NK-92 treated with Interleukin-12 subunit alpha and Interleukin-12 subunit beta, amount 100 ng/mL, for 24 hours (cell line): ENCODE measurements around the gene CEBPG.
A peak's percentile ranks its signal among the peaks of the same experiment; 100 is the strongest.

Experiments used
- DNase-seq: peaks from one replicate; lab custom pipeline; 2025; lab: John Stamatoyannopoulos, UW

Gene CEBPG

DNA sequence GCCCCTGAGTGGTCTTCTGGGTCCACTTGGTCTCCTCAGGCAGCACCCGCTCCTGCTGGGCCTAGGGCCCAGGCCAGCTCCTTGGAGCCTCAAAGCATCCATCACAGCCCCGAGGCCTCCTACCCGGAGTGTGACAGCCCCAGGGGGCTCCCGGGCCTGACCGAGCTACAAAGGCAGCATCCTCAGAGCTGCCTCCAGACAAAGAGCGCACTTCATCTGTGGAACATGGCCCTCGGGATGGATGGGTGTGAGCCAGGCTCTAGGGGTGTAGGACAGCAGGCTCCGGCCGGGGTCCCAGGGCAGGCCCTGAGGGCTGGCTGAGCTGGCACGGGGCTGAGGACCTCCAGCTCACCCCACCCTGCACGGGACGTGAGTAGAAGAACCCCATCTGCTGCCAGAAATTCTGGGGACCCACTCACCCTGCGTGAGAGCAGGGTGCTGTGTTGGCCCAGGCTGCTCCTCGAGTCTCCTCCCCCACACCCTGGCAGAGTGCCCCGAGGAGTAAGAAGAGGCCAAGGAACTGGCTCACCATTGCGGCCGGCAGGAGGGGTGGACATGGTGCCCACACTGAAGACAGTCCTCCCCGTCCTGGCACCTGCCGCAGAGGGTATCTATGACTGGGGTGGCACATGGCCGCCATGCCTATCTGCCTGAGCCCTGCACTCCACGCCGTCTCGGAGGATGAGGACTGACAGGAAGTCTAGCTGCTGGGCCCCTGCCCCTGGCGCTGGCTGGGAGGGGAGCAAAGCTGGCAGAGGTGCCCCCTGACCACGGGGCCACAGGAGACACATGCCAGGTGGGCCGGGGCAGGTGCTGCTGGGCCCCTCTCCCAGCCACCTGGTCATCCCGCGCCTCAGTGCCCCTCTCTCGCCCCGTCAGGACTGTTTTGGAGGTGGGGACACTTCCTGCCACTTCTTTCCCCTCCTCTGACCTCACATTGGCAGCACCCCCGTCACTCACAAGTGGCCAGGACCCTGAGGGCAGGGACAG lies 22.3 kb downstream of the CEBPG start:
- no peak for DNase-seq

DNA sequence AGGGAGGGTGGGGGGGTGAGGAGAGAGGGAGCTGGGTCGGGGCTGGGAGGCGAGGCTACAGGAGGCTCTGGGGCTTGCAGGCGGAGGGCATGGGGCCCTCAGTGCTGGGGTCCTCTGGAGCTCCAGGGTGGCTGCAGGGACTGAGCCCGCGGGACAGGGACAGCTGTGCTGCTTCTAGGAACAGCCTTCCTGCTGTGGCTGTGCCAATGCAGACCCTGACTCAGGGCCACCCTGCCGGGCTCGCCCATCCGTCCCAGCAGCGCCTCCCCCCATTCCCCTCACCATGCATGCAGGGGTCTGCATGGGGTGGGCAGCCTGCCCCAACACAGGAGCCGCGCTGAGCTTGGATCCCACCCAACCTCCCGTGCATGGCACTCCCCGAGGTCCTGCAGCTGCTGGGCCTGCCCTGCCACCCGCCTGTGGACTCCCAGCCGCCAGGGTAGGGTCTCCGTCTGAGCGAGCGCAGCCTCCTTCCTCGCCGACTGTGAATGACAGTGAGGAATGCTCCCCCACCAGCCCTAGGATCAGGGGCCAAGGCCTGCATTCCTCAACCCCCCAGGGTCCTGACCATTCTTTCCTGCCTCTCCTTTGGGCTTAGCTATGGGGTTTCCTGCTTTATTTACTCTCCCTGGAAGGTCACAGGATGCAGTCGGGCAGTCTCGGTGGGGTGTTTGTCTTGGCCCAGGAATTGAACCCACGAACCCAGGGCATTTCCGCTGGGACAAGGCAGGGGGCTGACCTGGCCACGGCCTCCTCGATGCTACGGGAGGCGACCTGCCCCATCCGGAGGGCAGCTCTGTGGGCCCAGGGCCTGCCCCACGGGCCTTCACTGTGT lies 23.4 kb downstream of the CEBPG start:
- no peak for DNase-seq

DNA sequence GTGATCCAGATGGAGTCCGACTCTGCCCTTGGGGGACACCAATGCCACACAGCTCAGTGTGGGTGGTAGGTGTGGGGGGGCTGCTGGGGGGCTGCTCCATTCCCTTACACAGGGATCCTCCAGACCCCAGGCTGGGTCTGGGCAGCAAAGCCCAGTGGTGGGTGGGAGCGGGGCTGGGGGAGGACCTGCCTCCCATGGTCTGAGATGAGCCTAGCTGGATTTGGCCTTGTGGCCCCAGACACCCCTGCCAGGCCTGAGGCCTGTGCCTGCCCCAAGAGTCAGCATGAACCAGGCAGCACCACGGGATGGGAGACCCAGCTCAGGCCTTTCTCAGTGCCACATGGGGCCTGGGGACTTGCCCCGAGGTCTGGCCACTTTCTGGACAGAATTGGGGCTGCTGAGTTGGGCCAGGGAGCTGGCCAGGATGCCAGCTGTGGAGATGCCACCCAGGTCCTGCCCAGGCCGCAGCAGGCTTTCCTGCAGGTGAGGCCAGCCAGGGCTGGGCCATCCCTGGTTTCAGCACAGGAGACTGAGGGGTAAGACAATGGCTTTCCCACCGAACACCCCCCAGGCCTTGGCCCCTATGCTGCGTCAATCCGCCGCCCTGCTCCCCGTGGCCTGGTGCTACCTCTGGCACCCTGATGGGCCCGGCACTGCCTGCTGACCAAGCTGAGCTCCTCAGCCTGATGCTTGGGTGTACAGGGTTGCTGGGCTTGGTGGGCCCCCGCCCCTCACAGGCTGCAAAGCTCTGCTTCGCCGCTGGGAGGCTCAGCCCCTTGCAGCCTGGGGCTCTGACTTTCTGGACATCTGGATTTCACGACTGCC lies 24.2 kb downstream of the CEBPG start:
- no peak for DNase-seq

DNA sequence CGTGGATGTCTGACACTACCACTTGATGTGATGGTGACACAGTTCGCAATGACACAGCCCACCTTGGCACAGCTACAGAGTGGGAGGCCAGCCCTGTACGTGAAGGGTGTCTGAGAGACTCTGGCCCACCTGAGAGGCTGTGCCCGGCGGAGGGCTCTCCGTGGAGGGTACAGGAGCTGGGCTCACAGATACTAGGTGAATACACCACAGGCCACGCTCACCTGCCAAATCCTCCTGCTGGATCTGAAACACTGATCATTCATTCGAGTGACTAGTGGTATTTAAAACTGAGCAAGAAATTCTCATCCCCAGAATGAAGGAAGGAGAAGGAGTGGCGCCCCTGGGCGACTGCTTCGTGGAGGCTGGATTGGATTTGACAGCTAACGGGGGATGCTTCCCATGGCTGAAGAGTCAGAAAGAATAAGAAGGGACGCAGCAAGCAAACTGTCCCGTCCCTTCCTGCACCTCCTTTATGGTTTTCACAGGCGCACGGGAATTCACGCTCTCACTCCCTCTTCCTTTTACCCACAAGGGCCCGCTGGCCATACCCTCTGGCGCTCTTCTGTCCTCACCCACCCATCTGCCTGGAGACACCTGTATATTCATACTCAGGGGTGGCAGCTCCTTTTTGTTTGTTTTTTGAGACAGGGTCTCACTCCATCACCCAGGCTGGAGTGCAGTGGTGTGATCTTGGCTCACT lies 25.0 kb downstream of the CEBPG start:
- no peak for DNase-seq

DNA sequence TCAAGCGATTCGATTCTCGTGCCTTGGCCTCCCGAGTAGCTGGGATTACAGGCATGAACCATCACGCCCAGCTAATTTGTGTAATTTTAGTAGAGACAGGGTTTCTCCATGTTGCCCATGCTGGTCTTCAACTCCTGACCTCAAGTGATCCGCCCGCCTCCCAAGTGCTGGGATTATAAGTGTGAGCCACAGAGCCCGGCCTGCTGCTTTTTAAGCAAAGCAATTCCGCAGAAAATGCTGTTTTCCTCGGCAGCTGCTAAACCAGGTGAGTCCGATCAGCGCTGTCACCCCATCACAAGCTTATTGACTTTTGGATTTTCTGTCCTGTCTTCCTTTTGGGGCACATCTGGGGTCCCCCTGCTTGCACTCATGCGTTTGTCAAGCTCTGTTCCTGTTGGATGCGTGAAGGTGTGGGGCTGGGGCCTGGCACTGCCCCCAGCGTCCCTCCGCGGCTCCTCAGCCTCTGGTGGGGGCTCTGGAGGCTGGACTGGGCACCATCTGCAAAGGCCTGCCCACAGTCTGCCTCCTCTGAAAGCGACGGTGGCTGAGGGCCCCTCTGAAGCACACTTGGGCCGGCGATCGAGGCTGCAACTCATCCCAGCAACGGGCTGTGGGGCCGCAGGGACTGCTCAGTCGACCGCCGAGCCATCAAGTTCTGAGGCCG lies 25.7 kb downstream of the CEBPG start:
- DNase-seq, result no peak

DNA sequence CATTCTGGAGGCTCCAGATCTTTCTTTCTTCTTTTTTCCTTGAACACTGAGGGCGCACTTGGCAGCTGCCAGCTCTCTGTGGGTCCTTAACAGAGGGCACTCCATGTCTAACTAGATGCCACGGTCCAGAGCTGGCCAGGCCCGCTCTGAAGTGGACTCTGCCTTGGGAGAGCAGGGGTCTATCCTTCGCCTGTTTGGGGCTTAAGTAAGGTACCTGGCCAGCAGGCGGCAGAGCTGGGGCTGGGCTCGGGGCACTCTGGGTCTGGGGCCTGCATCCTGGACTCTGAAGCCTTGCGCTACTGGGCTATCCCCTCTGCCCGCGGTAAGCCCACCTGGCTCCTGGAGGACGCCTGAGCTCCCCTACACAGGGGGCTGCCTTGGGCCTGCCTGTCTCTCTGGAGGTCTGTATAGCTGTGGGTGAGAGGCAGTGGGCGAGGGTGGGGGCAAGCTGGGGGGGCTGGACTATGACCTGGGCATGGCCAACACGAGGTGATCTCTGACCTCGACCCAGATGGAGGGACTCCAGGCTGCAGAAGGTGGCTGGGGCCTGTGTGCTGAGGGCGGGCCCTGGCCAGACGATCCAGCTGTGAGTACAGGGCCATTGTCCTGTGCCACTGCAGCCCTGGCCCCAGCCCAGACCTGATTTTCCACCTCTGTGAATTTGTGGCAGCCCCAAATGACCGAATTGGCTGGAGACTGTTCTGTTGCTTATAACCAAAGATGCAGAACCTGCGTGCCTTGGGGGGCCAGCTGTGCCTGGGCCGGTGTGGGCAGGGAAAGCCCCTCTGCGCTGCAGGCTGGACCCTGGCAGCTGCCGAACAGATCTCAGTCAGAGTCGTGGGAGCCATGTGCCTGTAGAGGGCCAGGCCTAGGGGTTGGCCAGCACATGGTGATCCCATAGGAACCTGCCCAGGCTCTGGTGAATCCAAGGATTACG lies 26.5 kb downstream of the CEBPG start:
- DNase-seq, result no peak

DNA sequence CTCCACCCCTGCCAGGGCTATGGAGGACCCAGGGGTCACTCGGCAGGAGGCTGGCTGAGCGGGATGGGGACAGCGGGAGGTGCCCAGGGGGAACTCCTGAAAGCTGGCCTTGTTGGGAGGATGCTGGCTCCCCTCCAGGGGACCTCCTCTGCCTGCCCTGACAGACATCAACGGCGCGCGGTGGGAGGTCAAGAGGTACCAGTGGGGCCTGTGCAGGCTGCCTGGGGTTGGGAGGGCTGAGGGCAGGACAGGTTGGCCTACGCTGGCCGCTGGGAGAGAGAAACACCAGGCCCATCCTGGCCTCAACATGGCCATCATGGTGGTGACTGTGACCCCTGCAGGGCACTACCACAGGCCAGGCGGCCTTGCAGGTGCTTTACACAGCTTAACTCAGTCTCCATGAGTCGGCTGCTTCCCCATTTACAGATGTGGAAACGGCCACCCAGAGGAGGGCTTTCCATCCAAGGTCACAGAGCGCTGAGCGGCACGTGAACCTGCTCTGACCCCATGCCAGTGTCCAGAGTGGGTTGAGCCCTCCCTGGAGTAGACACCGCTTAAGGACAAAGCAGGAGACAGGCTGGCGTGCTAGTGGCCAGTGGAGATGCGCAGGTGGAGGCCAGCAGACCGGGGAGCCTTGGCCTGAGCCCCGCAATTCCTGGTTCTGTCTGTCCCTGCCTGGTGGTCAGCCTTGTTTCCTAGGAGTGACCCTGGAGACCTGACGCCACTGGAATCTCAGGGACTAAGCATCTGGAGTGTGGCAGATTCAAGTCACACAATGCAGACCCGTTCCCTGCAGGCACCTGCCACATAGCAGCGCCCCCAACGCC lies 27.6 kb downstream of the CEBPG start:
- no peak for DNase-seq

DNA sequence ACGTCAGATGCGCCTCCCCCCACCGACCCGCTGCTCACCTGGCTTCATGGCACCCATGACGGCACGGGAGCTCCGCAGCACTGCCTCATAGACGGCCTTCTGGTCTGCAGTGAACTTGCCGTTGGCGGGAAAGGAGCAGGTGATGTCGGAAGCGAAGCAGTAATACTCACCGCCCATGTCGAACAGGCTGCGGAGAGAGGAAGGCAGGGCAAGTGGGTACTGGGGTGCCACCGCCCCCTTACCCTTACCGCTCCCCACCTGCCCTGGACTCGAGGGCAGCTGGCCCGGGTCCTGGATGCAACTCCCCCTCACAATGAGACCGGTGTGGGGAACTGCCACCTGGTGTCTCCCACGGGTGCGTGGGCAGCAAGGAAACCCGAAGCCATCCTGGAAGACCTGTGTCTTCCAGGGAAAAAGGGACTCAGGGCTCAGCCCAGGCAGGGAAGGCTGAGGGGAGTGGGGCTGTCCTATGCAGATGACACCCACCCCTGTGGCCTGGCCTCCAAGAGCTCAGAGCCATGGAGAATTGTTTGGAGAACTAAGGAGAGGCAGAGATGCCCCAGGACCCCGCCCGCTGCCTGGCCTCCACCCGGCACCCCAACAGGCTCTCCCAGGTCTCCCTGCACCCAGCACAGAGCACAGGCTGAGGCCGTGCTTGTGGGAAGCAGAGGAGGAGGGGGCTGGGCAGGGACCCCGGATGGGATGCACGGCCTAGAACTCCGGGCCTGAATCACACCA lies 28.3 kb downstream of the CEBPG start:
- DNase-seq, result no peak

DNA sequence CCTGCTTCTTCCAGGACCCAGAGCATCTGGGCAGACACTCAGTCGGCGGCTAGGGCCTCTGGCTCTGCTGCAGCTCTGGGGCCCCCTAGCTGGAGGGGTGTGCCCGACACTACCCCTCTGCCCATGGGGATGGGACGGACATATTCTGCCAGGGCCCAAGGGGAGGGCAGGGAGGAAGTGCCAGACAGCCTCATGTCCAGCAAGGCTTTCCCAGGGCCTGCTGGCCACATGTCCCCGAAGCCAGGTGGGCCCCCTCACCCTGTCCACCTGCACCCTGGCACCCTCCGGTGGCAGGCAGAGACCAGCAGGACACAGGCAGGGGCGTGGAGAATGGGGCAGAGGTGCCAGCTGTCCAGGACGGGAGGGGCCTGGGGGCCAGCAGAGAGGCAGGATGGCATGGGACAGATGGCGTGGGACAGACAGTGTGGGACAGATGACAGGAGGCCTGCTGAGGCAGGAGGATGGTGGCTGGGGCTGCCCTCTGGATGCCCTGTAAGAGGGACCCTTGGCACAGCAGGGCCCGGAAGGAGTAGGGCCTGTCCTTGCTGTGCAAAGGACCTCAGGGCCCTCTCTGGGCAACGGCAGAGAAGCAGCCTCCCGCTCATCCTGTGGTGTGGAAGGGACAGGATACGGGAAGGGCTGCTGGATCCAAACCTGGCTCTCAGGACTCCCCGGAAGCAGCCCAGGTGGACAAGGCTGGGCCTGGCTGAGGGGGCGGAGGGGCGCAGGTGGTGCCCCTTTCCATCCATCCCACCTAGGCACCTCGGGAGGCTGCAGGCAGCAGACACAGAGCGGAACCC lies 29.1 kb downstream of the CEBPG start:
- DNase-seq, result no peak

DNA sequence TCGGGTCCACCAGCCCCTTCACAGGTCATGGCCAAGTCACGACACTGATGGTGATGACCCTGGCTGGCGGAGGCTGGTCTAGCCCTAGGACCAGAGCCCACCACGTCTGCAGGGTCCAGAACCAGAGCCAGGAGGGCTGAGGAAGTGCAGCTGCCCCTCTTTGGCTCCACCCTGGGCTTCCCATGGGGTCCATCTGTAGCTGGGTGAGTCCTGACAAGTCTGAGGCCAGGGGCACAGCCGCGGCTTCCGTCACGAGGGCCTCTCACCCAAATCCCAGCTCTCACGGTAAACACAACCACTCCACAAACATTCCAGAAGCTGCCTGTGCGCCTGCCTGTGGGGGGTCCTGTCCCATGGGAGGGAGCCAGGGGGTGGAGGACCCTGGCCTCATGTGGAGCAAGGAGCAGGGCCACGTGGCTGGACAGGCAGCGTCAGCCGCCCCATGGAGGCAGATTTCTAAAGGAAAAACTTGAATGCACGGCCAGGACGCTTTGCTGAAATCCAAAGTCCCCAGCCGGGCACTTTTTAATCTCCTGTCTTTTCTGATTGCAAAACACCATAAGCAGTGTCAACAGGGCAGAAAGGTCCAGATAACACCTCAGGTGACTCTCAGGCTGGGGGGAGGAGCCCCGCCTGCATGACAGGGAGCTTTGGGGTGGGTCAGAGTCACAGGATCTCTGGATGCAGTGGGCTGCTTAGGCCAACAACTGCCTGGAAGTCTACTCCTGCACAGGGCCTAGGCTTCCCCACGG lies 29.9 kb downstream of the CEBPG start:
- no peak for DNase-seq

DNA sequence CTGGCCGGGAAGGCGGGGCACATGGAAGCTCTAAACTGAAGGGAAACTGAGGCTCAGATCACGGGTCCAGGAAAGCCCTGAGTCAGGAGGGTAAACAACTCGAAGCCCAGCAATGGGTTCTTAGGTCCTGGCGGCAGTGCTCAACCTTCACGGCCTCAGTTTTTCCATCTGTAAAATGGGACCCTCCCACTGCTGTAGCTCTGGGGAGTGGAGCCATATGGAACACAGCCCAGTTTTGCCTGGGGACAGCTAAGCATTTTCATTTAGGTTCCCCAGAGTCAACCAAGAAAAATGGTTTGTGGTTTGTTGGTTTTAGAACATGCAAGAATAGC lies 30.4 kb downstream of the CEBPG start:
- no peak for DNase-seq

DNA sequence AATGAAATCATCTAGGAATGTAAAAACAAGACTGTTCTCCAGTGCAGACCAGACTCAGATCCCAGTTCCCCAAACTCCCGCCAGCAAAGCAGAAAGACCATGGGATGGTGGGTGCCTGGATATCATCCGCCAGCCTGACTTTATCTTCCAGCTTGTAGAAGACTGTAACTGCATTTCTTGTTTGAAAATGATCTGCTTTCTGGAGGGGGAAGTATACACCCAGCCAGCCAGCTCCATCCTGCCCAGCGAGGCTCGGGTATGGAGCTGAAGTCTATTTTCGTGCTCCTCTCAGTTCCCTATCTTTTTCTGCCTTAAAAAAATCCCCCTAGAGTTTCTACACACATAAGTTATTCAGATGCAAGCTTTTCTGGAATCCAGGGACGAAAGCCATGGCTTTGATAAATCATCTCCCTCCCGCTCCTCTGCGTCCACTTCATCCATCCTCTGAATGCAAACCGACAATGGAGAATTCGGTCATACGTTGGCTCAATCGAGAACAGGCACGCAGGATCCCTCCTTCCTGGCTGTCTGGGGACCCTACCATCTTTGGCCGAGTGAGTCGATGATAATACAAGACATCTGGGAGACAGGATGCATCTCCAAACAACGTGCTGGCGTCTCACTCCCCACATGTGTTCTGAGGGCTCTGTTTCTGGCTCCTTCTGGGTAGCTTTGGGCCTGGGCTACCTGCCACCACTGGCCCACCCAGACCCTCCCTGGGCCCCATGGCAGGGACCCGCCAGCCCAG lies 31.2 kb downstream of the CEBPG start:
- DNase-seq, result no peak

DNA sequence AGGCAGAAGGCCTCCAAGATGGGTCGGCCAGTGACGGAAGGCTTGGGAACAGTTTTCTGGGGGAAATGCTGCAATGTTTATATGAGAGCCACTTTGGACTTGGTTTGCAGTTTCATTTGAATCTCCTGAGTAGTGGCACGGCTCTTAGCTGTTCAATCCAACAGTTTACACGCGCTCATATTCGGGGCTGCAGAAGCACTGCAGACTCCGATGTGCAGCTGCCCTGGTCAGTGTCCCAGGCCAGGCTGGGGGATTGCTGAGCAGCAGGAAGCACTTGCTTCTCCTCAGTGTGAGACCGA lies 31.7 kb downstream of the CEBPG start:
- no peak for DNase-seq

DNA sequence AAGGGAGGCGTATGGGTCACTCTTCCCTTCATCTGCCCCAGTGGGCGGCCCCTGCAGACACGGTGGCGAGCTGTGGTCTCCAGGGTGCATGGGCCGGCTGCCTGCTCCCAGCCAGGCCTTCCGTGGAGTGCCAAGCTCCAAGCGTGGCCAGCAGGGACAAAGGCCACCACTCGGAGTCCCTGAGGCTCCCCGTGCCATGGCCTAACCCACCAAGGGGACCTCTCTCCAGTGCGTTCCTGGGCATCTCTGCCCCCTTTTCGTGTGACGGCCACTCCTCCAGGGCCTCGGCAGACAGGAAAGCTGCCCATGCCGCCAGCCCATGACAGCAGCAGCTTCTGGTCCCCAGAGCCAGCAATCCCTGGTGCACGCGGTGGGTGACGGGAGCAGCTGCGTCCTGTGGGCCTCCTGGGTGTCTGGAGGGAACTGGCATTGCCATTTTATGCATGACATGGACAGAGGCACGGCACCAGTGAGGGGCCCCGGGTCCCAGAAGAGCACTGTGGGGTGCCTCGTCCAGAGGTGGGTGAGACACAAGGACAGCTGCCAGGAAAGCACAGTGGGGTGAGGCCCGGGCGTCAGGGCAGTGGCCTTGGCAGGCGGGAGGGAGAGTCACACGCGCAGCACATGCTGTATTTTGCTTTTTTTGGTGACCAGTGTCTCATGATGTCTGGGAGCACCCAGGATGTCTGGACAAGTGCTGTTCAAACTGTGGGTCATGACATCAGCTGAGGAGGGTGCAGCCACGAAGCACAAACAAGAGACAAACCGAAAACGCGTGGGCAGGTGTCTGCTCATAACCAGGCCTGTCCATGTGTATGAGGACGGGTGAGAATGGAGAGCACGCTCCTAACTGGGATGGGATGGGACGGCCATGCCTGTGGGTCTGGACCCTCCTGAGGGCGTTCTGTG lies 32.3 kb downstream of the CEBPG start:
- no peak for DNase-seq

DNA sequence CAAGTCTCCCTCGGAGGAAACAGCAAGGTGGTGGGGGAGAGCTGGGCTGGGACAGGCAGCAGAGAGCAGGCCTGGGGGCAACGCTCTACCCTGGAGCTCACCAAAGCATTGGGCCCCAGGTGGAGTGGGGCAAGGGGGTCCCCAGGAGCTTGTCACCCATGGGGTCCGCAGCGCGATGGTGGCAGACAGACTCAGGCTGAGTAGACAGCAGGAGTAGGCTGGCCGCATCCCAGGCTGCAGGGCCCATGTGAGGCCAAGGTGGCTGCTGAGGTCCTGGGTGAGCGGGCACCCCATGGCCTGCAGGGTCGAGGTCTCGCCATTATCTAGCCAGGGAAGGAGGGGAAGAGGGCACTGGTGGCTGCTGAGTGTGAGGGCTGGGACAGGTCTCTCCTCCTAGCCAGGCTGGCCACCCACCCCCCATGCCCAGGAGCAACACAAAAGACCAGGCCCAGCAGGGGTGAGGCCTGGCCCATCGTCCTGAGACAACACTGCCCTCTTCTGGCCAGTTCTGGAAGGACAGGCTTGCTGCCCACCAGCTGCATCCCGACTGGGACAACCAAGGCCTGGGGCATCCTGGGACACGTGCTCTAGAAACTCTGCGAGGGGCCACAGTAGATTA lies 33.1 kb downstream of the CEBPG start:
- peak; percentile 39 for DNase-seq
